ENCODE data around the gene GSTA1.
"Not testable (repeated sequence)": the region's sequence is repeated elsewhere in the genome, so short reads cannot be mapped to it uniquely, and the experiment has no call there.

GRCh38 chr6:52825270-52825793, 21.7 kb upstream of the GSTA1 start:
- TF ChIP-seq CTCF (IDR thresholded peaks at IDR 0.05; ENCODE audit: low read depth, low read length); POLR2A (IDR thresholded peaks at IDR 0.05; ENCODE audit: extremely low read depth, insufficient read length); MYC (IDR thresholded peaks at IDR 0.05; ENCODE audit: low read depth, low read length): not testable (repeated sequence)

Data from NB4 (cell line).